GM18870 (cell line): ENCODE measurements around the gene ANXA6.

ENCODE experiments used
- ATAC-seq: cut with Tn5 transposase; IDR thresholded peaks from one replicate; pipeline ENCODE4 v1.9.1; 2021; ENCODE audit warnings: moderate library complexity; ENCODE audit not compliant: unreplicated experiment

ANXA6 gene

DNA sequence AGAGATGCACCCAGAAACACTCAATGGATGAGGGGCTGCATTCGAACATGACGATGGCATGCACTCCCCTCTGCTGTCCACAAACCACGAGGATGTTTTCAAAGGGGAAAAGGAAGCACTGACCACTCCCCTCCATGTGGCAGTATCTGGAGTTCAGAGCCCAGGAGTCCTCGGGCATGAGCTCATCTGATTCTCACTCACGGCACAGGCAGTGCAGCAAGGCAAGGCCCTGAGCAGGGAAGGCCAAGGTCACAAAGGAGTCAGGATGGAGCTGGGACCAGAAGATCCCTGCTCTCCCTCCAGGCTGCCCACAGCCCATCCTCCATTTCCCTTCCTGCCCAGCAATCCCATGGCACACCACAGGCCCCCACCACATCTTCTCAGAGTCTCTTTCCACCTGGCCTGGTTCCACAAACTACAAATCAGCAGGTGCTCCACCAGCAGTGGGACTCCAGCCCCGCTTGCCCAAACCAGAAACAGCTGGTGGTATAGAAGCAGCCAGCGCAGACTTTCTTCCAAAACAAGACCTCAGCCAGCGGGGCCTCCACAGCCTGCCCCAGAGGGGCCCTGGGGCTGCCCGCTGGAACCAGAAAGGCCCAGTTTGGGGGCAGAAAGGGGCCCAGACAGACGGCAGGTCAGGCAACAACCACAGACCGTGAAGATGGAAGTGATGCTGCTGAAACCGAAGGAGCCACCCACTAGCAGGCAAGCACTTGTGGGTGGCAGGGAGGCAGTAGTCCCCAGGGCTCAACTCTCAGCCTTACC lies 89.0 kb downstream of the ANXA6 start:
- ATAC-seq = peak; percentile 48

DNA sequence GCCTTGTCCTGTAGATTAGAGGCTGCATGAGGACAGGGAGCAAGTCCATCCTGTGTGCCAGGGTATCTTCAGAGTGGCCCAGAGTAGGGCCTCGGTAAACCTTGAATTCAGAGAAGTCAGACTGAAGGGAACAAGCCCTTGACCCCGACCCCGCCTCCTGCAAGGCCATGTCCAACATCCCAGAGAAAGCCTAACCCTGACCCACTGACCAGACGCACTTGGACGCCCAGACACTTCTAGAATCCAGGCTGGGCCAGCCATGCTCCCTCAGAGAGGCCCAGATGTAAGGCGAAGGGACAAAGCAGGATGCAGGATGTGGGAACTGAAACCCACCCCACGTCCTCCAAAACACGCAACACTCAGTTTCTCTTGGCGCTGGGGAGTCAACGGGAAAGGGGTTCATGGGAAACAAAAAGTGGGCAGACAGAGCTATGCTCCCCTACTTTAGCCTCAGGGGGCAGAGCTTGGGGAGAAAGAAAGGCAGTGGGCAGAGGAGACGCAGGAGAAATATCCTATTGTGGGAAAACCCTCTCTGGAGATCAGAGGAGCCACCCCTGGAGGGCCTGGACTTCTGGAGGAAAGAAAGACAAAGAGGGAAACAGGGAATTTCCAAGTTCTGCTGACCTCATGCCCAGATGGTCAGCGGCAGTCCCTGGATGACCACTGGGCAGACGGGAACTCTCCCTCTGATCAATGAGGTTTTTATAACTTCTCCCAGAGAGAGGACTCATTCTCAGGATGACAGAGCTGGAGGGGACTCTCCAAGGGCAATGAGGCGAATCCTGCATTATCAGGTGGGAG lies 89.7 kb downstream of the ANXA6 start:
- ATAC-seq = peak; percentile 15

- no peak for ATAC-seq
Measured at GRCh38 chr5:151066920-151067319, 90.7 kb downstream of the ANXA6 start.

GRCh38 chr5:151065609-151066008 lies 92.0 kb downstream of the ANXA6 start:
- no peak for ATAC-seq

- ATAC-seq = no peak
Measured at GRCh38 chr5:151064916-151065499, 92.6 kb downstream of the ANXA6 start.

GRCh38 chr5:151063142-151063989 lies 94.2 kb downstream of the ANXA6 start:
- no peak for ATAC-seq

GRCh38 chr5:151062405-151063141 lies 95.0 kb downstream of the ANXA6 start:
- no peak for ATAC-seq

GRCh38 chr5:151060742-151061141 lies 96.8 kb downstream of the ANXA6 start:
- ATAC-seq = no peak

DNA sequence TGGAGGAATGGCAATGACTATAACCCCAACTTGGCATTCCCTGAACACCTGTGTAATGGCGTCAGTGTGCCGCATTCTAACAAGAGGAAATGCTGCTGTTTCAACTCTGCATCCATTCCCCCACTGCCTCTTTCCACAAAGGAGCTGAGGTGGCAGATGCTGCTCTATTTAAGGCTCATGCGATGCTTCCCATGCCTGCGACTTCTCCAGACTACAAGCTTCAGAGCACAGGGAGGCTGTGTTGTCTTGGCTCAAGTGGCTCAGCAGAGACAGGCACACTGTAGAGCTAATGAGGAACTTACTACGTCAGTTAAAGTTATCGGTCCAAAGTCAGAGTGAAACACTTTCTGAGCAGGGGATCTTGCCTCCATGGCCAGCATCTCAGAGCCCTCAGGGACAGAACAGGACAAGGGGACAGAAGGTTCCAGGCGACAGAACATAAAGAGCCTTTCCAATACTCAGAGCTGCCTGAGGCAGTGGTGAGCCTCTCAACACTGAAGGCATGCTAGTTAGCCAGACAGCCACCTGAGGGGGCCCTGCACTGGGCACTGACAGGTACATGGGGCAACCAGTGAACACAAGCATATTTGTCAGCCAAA lies 98.6 kb downstream of the ANXA6 start:
- no peak for ATAC-seq

GRCh38 chr5:151058301-151058700 lies 99.3 kb downstream of the ANXA6 start:
- ATAC-seq = no peak

DNA sequence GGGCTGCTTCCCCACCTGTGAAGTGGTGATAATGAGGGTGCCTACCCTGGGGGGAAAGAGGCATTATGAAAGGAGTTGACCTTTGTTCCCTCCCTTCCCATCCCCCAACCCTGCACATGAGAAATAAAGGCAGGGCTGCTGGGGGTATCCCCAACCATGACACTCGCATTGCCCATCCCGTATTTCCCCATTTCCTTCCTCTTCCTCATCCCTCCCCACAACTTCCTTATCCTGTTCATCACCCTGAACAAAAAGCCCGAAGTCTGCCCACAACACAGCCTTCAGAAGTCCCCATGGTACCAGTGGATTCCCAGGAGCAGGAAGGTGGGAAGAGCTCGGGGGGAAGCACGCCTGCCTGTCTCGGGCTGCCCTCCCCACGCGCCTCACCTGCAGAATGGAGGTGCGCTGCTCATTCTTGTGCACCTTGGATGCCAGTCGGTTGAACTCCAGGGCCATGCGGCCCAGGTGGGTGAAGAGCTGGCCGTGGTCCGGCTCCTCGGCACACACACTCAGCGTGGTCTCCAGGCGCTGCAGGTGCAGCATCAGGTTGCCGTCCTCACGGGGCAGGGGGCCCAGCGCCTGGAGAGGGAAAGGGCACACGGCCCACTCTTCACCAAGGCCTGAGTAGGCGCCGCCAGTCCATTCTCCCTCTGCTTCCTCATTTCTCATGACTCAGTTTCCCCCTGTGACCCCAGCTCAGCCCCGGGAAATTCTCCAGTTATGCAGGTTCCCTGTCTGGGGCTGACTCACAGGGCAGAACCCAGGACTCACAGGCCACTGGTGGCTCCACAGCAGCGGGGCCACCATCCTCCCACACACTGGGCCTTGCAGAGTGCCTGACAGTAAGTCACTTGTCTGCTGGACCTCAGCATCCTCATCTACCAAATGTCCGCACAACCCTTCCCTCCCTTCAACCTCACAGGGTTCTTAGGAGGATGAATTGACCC lies 100.9 kb downstream of the ANXA6 start:
- no peak for ATAC-seq

GRCh38 chr5:151055336-151055735 lies 102.2 kb downstream of the ANXA6 start:
- ATAC-seq = no peak

DNA sequence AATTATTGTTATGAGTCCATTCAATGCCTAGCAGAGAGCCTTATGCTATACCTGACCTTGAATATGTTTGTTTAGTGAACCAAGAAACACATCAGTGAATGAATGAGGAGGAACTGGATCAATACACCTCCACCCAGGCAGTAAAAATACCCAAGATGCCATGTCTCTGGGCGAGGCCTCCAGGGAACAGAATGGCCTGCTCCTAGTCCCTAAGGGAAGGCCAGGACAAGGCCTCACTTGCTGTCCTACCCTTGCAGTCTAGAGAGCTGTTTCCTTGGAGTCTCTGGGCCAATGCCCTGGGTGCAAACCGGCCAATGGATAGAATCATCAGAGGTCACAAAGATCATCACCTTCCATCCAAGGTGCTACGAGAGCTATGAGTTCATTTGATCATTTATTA lies 102.9 kb downstream of the ANXA6 start:
- ATAC-seq = no peak

DNA sequence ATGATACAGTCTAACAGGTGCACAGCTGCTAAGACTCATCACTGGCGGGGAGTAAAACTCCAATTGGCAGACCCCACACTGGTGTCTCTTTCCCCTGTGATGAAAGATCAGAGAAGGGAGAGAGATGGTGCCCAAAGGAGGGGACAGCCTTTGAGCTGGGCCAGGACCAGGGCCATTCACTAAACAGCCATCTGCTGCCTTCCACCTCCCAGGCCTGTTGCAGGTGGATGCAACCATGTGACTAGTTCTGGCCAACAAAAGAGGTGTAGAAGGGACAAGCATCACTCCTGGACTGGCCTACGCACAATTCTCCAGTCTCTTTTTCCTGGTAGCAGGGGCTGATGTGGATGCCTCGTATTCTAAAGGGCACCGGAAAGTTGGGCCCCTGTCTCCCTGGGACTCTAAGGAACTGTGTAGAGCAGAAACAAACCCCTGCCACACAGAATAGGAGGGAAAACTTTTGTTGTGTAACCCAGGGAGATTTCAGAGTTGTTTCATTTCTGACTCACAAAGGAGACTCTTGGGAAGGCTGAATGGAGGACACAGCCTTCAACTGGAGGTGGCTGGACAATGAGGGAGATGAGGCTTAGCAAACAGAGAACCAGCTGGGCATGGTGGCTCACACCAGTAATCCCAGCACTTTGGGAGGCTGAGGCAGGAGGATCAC lies 103.7 kb downstream of the ANXA6 start:
- no peak for ATAC-seq

DNA sequence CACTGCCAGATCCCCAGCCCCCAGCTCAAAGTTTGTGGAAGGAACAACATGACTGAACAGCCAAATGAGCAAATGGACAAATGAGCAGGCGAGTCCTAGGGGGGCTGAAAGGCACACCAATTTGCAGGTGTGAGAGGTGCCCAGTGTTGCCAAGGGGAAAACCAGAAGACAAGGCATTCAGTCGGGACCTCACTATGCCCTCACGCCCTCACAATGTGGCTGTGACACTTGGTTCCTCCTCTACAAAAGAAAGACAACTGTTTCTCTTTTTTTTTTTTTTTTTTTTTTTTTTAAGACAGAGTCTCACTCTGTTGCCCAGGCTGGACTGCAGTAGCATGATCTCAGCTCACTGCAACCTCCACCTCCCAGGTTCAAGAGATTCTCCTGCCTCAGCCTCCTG lies 104.7 kb downstream of the ANXA6 start:
- no peak for ATAC-seq

DNA sequence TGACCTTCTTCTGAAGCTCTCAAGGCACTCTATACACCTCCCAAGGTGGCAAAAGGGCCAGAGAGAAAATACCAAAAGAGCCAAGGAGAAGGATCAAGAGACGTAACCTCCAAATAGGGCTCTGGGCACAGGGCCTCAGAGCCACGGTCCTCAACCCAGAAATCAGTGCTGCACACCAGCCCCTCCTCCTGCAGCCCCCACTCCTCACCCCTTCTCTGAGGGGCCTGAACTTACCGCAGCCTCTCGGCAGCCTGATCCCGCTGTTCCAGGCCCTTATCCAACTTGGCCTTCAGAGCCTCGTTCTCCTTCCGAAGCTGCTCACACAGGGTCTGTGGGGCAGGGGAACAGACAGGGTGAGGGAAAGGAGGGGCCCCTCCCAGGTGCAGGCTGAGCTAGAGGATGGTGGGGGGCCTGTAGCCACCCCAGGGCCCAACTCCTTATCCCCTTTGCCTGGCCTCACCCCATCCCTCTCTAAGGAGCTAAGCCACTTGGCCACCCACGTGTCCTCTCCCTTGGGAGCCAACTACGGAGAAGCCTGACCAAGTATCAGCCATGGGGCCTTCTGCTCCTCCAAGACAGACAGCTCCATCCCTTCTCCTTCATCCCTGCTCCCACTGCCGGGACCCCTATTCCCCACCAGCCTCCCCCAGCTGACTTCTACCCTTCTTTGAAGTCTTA lies 105.5 kb downstream of the ANXA6 start:
- no peak for ATAC-seq

DNA sequence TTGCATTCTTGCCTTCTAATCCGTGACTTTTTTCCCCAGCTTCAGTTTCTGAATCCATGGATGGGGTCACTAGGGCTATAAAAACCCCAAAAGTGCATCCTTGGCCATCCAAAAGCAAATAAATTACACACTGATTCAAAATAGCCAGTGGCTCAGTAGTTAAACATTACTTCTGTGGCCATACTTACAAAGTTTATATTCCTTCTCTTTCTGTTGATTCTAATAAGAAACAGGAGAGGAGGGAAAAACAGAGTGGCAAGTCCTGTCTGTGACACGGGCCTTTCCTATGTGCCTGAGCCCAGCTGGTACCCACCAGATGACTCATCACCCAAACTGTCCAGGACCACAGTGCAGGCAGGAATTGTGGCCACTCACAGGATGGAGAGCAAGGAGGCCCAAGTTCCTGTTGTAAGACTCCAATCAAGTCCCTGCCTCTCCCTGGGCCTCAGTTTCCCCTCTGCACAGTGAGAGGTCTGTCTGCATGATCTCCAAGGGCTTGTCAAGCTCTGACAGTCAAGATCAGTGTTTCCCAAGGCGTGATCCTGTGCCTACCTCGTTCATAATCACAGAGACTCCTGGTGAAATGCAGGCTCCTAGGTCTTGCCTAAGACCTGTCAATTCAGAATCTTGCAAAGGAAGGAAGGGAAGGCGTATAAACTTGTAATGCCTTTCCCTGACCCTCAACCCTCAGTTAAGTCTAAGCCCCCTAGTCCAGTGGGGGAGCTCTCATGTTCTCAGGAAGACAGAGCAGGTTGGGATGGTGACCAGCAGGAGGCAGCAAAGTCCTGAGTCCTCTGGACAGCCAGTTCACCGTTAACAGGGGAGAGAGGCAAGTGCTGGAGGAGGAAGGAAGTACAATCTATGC lies 106.3 kb downstream of the ANXA6 start:
- ATAC-seq = peak; percentile 76
